GM19240 (cell line): Measurements from ENCODE around the gene TOGARAM2.

Source experiments
- DNase-seq: peaks from one replicate; pipeline ENCODE4 v3.0.0; 2011; ENCODE audit warnings: low spot score; ENCODE audit not compliant: insufficient read length

TOGARAM2 gene

DNA sequence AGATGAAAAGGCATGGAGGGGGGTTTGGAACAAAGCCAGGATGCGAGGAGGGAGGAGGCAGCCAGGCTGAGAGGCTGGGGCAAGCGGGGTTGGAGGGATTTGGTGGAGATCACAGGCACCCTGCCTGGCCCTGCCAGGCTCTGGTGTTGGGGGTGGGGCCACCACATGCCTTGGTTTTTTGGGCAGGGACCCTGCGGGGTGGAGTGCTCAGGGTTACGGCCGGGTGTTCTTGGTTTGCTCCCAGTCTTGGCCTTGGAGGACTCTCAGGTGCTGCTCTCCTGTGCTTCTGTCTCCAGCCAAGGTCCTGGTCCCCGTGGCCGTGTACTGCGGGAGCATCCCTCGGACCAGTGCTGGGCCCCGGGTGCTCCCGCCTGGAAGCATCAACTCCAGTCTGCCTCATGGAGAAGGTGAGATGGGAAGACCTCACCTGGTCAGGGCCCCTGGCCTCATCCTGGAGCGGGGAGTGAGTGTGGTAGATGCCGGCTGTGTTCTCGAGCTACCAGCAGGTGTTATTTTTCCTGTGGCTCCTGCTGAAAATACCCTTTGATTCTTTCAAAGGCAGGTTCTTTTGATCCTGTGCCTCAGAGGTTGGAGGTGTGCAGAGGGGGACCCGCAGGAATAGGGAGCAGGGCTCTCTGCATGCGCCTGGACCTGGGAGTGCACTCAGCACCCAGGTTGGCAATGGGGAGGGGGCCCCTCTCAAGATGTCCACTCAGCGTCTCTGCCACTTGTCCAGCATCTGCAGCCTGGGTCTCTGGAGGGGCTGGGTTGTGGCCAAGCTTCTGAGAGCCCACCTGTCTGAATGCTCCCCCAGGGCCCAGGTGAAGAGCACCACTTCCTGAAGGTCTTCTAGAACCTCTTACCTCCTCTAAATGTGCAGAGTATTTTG lies 17.0 kb downstream of the TOGARAM2 start:
- no peak for DNase-seq

DNA sequence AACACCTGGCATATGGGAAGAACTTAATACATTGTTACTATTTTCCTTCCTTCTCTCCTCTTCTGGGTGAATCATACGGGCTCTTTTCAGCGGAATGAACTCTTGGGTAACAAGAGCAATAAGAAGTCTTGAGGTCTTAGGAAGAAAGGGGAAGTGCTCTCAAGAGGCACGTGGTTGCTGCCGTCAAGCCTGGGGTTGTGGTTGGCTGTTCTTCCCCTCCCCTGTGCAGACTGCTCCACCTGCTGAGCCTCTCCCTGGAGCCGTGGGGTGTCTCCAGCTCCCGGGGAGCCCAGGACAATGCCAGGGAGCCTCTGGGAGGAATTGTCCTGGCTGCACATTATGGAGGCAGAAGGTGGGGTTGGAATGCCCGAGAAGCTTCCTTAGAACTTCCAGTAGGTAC lies 19.4 kb downstream of the TOGARAM2 start:
- DNase-seq = peak; percentile 57

DNA sequence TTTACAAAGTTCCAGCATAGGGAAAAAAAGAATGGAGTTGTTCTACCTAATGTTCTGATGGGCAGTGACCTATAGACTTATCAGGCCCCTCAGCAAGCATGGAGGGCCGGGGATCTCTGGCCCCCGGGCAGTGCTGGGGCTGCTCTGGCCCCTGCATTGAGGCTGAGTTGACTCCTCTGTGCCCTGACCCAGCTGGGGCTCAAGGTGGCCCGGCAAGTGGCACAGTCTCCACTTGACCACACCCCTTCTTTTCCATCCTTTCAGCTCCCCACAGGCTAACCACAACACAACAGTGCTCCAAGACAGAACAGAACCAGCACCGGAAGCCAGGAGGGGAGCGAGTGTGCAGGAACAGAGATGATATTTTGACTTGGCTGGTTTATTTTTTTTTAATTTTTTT lies 19.9 kb downstream of the TOGARAM2 start:
- no peak for DNase-seq

DNA sequence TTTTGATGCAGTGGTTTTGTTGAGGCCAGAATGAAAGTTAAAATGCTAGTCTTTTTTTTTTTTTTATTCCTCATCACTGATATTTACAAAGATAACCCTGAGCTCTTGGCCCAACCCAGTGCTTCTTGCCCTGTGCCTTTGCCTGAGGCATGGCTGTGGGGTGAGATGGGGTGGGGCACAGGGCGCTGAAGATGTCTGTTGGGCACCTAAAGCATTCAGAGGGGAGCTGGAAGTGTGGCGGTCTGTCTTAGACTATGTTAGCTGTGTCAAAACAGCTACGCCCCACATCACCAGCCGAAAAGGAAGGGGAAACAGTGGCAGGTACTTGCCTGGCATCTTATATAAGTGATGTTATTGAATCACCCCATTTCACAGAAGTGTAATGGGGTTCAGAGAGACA lies 20.7 kb downstream of the TOGARAM2 start:
- DNase-seq = no peak

DNA sequence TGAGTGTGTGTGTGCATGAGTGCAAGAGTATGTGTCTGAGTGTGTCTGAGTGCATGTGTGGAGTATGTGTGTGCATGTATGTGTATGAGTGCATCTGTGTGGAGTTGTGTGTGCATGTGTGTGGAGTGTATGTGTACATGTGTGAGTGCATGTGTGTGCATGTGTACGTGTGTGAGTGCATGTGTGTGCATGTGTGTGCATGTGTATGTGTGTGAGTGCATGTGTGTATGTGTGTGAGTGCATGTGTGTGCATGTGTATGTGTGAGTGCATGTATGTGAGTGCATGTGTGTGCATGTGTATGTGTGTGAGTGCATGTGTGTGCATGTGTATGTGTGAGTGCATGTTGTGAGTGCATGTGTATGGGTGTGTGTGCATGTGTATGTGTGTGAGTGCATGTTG lies 23.7 kb downstream of the TOGARAM2 start:
- no peak for DNase-seq

DNA sequence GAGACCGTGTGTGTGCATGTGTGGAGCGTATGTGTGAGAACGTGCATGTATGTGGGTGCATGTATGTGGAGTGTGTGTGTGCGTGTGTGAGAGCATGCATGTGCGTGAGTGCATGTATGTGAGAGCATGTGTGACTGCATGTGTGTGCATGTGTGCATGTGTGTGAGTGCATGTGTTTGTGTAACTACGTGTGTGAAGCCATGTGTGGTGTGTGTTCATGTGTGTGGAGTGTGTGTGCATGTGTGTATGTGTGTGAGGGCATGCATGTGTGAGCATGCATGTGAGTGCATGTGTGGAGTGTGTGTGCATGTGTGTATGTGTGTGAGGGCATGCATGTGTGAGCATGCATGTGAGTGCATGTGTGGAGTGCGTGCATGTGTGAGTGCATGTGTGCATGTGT lies 24.2 kb downstream of the TOGARAM2 start:
- DNase-seq = no peak

DNA sequence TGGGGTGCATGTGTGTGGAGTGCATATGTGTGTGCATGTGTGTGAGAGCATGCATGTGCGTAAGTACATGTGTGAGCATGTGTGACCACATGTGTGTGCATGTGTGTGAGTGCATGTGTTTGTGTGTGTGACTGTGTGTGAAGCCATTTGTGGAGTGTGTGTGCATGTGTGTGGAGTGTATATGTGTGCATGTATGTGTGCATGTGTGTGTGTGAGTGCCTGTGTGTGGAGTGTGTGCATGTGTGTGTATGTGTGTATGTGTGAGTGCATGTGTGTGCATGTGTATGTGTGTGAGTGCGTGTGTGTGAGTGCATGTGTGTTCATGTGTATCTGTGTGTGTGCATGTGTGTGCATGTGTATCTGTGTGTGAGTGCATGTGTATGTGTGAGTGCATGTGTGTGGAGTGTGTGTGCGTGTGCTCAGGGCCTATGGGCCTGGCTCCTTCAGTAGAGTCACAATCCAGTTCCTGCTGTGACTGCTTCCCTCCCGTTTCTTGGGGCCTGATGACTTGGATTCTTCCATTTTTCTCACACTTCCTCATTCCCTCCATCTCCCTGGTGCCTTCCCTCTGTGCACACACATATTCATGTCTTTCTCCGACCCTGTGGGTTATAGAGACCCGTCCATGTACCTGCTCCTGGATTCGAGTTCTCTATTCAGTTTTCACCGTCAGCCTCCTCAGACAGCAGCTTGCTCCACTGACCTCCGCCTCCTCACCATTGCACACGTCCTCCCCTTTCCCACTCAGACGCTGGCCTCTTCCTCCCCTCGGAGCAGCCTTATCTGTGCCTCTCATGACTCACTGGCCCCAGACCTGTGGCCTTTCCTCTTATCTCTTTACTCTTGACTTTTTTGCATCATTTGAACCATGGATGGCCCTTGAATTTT lies 25.2 kb downstream of the TOGARAM2 start:
- DNase-seq = no peak

DNA sequence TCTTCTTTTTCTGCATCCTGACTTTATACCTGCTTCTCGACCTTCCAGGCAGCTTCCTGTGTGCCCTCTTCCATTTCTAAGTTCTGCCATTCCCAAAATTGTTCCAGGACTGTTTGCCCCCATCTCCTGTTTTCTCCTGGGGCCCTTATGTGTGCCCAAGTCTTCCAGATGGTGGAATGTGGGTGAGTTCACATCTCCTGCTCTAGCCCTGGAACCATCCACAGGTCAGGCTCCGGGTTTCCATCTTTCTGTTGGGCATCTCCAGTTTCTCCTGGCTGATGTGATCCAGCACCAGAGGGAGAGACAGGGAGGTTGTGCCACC lies 25.8 kb downstream of the TOGARAM2 start:
- no peak for DNase-seq

DNA sequence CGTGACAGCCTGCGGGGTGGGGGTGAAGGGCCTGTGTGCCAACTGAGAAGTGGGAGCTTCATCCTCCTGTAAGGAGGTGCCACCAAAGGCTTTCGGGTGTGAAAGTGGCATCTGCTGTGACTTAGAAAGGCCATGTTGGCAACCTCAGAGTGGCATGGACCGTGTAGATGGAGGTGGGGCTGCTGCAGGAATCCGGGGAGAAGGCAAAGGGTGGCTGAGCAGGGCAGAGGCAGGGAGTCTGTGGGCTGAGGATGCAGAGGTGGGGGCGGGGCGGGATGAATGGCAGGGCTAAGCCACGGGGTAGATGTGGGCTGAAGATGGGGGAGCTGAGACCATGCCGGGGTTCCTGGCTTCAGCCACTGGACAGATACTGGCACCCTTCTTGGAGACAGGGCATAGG lies 28.2 kb downstream of the TOGARAM2 start:
- no peak for DNase-seq

DNA sequence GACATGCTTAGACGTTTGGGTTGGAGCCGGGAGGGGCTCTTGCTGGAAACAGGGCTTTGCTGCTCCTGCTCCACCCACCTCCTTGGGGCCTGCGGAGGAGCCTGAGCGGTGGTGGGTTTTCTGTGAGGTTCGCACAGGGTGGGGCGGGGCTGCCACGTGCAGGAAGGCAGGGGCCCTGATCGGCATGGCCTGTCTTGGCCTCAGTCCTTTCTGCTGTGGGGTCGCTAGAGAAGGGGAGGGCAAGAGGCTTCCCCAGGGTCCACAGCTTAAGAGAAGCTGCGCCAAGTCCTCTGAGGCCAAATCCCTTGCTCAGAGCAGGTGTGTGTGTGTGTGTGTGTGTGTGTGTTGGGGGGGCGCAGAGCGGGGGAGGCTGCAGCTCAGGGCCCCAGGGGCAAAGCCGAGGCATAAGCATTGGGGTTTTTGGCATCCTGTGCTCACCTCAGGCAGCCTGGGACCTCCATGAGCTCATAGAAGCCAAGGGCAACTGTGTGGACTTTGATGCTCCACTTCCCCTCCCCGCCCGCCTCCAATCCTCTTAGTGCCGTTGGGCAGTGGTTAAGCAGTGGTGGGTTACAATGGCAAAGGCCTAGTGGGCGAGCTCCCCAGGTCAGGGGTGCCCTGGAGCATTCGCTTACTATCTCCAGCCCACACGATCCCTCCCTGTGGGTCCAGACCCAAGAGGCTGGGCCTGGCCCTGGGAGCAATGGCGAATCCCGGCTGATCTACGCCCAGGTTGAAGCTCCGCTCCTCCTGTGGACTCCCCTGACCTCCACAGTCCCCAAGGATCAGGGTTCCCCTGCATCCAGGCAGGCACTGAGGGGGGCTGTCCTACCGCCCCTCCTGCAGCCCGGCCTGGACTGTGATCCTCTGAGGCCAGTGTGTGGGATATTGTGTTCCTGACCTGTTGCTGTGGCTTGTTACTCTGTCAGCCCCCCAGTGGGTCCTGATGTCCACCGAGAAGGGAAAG lies 28.9 kb downstream of the TOGARAM2 start:
- no peak for DNase-seq

DNA sequence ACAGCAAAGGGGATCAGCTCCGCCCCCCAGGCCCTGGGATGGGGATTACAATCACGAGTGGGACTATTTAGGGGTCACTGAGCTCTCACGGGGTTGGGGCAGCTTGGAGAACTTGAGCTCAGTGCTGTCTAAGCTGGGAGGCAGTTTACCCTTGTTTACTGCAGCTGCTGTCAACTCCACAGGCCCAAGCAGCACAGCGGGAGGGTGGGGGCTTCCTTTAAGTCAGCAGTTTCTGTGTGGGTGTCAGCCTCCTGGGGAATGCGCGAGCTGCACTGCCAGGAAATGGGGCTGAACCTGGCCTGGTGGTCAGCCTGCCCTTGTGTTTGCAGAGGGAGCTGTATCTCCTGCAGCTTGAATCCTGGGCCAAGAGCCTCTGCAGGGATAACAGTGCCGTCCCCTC lies 29.8 kb downstream of the TOGARAM2 start:
- no peak for DNase-seq

DNA sequence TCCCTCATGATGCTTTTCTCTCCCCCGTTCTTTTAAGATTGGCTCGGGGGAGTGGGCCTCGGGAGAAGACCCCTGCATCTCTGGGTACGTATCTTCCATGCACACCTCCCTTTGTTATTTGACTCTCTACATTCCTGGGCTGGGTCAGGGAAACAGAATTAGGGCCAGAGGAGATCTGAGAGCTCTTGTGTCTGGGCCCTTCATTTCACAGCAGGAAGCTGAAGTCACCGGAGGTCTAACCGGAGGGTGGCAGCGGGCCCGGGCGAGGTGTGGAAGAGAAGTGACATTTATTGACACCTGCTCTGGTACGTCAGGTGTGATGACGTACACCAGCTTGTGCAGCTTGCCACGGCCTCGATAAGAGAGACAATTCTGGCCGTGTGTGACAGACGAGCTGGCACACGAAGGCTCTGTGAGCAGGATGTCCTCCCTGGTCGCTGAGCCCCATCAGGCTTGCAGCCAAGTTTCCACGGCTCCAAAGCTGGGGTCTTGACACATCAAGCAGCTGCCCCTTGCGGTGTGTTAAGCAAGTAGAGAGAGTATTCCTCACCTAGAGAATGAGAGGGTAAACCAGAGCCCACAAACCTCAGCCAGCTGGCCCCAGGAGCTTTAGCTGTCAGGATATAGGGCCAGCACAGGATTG lies 30.4 kb downstream of the TOGARAM2 start:
- no peak for DNase-seq

DNA sequence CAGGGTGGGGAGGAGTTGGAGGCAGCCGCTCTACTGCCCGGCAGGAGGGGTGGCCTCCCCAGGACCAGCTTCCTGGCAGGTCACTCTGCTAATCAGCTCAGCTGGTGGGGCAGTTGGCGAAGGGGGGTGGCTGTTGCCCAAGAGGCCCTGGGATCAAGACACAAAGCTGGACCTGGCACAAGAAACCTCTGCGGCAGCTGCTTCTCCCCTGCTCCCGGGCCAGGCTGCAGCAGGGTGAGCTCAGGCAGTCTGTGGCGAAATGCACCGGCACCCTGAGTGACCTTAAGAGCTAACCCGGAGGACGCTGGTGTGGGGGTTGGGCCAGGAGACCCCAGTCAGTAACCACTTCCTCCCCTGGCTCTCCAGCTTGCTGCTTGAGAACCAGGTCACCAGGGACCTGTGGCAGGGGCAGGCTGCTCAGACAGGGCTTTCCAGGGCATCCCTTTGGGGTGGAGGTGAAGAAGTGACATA lies 31.1 kb downstream of the TOGARAM2 start:
- no peak for DNase-seq

DNA sequence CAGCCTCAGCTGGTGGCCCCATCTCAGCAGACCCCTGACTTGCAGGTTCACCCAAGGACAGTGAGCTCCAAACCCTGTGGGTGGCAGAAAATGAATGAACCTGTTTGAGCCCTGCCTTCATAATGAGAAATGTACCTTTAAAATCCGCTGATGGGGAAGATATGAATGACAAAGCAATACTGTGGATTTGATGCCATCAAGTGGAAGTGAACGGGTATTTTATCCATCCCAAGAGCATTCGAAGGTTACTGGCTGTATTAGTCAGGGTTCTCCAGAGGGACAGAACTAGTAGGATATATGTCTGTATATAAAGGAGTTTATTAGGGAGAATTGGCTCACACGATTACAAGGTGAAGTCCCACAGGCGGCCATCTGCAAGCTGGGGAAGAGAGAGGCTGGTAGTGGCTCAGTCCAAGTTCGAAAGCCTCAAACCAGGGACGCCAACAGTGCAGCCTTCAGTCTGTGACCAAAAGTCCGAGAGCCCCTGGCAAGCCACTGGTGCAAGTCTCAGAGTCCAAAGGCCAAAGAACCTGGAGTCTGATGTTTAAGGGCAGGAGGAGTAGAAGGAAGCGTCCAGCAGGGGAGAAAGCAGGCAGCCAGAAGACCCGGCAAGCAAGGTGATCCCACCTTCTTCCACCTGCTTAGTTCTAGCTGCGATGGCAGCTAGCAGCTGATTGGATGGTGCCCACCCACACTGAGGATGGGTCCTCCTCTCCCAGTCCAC lies 32.1 kb downstream of the TOGARAM2 start:
- no peak for DNase-seq

DNA sequence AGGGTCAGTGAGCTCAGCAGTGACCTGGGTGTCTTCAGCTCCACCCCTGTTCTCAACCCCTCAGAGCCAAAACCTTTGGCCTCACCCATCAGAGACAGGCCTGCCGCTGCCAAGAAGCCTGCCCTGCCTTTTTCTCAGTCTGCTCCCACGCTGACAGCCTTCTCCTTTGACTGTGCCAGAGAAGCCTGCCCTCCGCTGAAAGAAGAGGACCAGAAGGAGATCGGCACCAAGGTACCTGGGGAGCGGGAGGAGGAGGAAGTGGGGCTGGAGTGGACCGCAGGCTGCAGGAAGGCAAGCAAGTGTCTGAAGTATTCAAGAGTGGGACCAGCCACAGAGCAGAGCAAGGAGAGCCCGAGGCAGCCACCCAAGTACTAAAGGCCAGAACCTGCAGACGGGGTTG lies 33.2 kb downstream of the TOGARAM2 start:
- no peak for DNase-seq

DNA sequence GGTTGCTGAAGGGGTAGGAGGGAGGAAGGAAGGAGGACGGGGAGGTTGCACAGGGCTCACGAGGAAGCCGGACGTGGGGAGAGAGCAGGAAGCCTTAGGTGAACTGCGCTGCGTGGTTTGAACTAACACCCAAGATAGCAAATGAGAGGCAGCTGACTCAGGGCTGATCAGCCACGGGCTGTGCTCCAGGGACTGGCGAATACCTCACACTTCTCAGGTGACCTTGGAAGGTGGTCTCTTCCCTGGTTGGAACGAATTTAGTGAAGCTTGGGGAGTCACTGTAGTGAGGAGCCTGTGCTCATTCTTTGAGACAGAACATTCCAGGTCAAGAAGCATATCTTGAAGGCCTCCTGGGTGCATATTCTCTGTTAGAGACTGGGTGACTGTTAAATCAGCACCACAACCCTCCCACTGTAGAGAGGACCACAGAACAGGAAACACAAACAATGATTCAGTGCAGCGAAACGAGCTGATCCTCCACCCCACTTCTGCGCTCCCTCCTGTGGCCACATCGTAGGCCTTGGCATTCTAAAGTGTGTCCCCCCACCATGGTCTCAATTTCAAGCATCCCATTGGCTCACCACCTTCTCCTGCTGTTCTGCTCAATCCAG lies 33.8 kb downstream of the TOGARAM2 start:
- DNase-seq = peak; percentile 51

DNA sequence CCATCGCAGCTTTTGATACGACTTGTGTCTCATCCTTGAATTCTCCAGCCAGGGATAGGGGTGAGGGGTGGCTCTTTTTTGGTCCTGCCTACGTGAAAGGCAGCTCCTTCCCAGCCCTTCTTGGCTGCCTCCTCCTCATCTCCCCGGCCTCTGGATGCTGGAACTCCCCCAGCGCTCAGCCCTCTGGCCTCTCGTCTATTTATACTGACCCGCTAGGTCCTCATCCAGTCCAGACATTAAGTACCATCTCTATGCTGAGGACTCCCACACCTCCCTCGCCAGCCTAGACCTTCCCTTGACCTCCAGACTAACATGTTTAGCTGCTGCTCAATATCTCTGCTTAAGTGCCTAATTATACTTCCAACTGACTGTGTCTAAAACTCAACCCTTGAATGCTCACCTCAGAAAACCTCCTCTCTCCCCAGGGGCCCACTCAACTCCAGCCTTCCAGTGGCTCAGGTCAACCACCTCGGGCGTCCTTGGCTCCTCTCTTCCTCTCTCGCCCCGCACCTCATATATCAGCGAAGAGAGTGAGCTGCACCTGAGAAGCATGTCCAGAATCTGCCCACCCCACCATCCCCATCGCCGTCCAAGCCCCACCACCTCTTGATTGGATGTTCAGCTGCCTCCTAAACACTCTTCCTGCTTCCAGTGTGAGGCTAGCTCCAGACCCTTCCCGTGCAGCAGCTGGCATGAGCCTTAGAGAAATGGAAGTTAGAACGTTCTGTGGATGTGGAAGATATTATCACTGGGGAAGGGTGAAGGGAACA lies 34.8 kb downstream of the TOGARAM2 start:
- DNase-seq = no peak

DNA sequence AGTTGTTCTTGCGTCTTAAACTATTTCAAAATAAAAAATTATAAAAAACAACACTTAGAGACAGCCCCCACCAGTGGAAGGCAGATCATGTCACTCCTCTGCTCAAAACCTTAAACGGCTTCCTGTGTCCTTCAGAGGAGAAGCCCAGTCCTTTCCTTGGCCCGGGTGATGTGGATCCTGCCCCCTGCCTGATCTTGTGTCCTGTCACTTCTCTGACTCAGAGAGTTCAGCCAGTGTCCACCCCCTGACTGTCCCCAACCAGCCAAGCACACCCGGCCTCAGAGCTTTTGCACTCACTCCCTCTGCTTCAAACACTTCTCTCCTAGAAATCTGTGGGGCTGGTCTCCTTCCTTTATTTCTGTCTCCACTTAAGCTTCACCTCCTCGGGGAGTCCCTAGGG lies 35.4 kb downstream of the TOGARAM2 start:
- no peak for DNase-seq
